ENCODE results near the gene THADA.

Gene THADA

GRCh38 chr2:43408407-43409160 lies 187.3 kb downstream of the THADA start:
- H3K4me3 ChIP-seq (ENCODE audit: low read length), result no peak overlapping the region
- DNase-seq (ENCODE audit: low read depth), result no peak
- no peak for TF ChIP-seq CTCF (conservative IDR thresholded peaks at IDR 0.05; ENCODE audit: low read depth, low read length)

- H3K4me3 ChIP-seq (ENCODE audit: low read length), result no peak overlapping the region
- no peak for TF ChIP-seq CTCF (conservative IDR thresholded peaks at IDR 0.05; ENCODE audit: low read depth, low read length)
- DNase-seq (ENCODE audit: low read depth), result no peak
Observed at GRCh38 chr2:43407935-43408334, 187.9 kb downstream of the THADA start.

GRCh38 chr2:43406651-43407279 lies 189.1 kb downstream of the THADA start:
- H3K4me3 ChIP-seq (ENCODE audit: low read length), result no peak overlapping the region
- TF ChIP-seq CTCF (conservative IDR thresholded peaks at IDR 0.05; ENCODE audit: low read depth, low read length), result no peak
- no peak for DNase-seq (ENCODE audit: low read depth)

- DNase-seq (ENCODE audit: low read depth), result no peak
- H3K4me3 ChIP-seq (ENCODE audit: low read length), result no peak overlapping the region
- TF ChIP-seq CTCF (conservative IDR thresholded peaks at IDR 0.05; ENCODE audit: low read depth, low read length), result no peak
Observed at GRCh38 chr2:43405829-43406228, 190.0 kb downstream of the THADA start.

GRCh38 chr2:43402452-43402937 lies 193.3 kb downstream of the THADA start:
- no peak for TF ChIP-seq CTCF (conservative IDR thresholded peaks at IDR 0.05; ENCODE audit: low read depth, low read length)
- H3K4me3 ChIP-seq (ENCODE audit: low read length), result no peak overlapping the region
- no peak for DNase-seq (ENCODE audit: low read depth)

- DNase-seq (ENCODE audit: low read depth), result no peak
- TF ChIP-seq CTCF (conservative IDR thresholded peaks at IDR 0.05; ENCODE audit: low read depth, low read length), result no peak
- no peak overlapping the region for H3K4me3 ChIP-seq (ENCODE audit: low read length)
Observed at GRCh38 chr2:43402002-43402401, 193.8 kb downstream of the THADA start.

GRCh38 chr2:43400508-43400907 lies 195.3 kb downstream of the THADA start:
- no peak overlapping the region for H3K4me3 ChIP-seq (ENCODE audit: low read length)
- no peak for TF ChIP-seq CTCF (conservative IDR thresholded peaks at IDR 0.05; ENCODE audit: low read depth, low read length)
- DNase-seq (ENCODE audit: low read depth), result no peak

Measured in retinal pigment epithelial cell (primary cell).